Activated CD4-positive, CD25-positive, alpha-beta regulatory T cell treated with anti-CD3 and anti-CD28 coated beads, Interleukin-2, amount 50 U/mL, for 24 hours (primary cell): ENCODE results near the gene TPCN2.

Experiments
- ATAC-seq, 2 donors: fragments of 150-1000 bp; cut with Tn5 transposase; one replicate each; pipeline ENCODE4 v1.10.0; 2021; ENCODE audit warnings: mild to moderate bottlenecking in 1 of 2, moderate library complexity in 1 of 2

Gene TPCN2

GRCh38 chr11:69058511-69059270, 10.0 kb downstream of the TPCN2 start:
- no peak for ATAC-seq

DNA sequence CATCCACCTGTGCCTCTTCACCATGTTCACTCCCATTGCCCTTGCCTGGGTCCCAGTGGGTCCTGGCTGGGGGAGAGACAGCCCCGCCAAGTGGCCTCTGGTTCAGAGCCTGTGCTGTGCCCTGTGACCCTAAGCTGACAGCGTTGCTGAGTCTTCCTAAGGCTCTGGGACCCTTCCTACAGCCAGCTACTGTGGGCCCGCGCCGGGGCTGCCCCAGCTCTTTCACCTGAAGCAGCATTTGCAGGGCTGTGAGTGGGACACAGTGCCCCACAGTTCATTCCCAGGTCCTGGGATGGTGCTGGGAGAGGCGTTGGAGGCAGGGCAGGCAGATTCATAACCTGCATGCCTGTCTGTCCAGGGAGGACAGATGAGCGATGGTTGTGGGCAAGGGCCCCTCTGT, 10.7 kb downstream of the TPCN2 start:
- no peak for ATAC-seq

GRCh38 chr11:69059985-69060384, 11.3 kb downstream of the TPCN2 start:
- no peak for ATAC-seq

DNA sequence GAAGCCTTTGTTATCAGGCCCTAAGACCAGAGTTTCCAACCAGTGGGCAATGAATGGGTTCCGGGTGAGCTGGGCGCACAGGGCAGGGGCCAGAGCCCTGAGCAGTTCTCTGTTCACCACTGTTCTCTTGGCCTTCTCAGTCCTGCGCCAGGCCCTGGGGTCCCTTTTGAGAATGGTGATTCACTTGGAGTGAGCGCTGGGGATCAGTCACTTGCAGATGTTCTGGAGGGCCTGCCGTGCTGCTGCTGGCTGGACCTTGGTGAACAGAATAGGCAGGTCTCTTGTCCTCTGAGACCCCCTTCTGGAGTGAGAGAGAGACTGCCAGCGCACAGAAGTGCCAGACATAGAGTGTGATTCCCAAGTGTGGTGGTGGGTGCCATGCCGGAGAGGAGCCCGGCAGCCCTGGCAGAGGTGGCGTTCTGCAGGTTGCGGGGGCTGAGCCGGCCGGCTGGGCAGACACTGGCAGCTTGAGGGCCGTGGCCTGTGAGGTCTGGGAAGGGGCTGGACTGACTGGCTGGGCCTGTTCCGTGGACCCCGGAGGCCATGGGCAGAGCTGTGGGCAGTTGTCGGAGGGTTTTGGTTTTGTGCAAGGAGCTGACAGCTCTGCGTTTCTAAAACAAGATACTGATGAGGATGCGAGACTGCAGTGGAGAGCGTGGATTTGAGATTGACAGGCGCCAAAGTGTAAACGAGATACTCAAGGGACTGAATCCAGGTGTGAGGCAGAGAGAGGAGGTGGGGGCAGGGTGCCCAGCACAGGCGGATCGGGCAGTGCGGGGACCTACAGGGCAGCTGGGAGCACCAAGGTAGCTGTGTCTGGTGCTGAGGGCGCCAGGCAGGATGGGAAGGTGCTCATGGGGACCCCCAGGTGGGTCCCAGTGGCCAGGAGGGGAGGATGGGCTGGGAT, 12.3 kb downstream of the TPCN2 start:
- ATAC-seq, result no peak

GRCh38 chr11:69061713-69062053, 13.0 kb downstream of the TPCN2 start:
- no peak for ATAC-seq

- ATAC-seq, result no peak
Measured at GRCh38 chr11:69062169-69062855, 13.6 kb downstream of the TPCN2 start.

- ATAC-seq, result no peak
Measured at GRCh38 chr11:69062873-69063651, 14.3 kb downstream of the TPCN2 start.

GRCh38 chr11:69063652-69064260, 15.0 kb downstream of the TPCN2 start:
- no peak for ATAC-seq

GRCh38 chr11:69064394-69064957, 15.7 kb downstream of the TPCN2 start:
- no peak for ATAC-seq

DNA sequence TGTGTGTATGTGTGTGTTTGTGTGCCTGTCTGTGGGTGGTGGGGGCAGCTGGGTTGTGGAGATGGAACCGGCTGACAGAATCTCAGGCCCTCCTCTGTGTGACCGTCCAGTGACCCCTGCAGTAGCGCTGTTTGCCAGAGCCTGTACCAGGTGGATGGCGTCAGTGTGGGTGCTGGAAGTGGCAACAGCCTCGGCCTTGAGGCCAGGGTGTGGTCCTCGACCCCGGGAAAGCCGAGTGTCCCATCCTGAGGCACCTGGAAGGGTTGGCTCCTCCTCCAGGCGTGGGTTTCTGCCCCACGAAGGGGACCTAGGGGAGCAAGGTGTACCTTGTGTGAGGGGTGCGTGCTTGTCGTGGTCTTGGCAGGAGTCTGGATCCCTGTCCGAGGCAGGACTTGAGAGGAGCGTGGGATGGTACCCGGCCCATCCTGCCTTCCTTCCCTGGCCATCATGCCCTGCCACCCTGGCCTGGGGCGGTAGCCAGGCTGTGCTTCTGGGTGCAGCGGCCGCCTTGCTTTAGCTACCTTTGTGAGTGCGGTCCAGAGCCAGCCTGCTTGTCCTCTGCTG, 16.5 kb downstream of the TPCN2 start:
- no peak for ATAC-seq

DNA sequence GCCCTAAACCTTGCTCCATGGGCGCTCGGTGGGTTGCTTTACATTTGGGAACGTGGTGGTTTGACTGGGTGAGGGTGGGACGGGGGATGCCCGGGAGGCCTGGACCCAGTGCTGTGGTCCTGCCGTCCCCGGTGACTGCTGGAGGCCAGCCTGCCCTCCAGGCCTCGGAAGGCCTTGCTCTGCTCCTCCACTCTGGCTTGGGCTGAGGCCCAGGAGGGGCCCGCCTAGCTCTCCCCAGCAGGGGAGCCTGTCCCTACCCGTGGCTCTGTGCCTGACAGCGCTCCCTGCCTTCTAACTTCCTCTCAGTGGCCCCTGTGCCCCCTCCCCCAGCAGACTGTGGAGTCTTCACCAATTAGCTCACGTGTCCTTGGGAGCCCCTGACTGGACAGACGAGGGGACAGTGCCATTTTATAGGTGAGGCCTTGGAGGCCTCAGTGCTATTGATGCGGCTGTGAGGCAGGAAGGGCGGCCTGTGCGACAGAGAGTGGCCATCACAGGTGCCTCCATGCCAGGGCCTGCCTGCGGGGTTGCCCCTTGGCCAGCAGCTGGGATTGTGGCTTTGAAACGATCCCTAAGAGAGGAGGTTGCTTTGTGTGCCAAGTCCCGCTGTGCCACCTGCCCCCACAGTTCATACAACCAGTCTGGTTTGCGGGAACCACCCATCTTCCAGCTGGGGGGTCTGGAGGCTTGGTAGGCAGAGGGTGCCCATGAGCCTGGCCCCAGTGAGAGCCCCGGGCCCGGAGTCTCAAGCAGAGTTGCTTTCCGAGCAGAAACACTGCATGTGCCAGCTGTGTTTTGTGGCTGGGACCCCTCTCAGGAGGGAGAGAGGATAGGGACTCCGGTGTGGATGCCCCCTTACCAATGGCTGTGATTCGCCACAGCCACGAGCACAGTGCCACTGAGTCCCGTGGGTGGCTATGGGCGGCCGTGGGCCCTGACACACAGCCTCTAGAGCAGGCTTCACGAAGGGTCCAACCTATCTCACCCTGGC, 17.7 kb downstream of the TPCN2 start:
- ATAC-seq, result no peak

DNA sequence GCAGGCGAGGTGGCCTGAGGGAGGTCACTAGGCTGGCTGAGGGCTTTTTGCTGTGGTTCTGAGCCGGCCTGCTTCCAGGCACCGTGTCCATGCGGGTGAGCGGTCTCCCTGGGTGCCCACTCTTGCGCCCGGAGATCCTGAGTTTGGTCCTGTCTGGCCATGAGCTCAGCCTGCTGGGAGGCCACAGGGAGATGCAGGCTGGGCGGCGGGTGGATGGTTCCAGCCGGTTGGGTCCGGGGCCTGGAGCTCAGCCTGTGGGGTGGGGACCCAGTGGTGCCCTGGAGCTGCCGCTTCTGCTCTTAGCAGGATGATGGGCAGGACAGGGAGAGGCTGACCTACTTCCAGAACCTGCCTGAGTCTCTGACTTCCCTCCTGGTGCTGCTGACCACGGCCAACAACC, 18.5 kb downstream of the TPCN2 start:
- no peak for ATAC-seq

DNA sequence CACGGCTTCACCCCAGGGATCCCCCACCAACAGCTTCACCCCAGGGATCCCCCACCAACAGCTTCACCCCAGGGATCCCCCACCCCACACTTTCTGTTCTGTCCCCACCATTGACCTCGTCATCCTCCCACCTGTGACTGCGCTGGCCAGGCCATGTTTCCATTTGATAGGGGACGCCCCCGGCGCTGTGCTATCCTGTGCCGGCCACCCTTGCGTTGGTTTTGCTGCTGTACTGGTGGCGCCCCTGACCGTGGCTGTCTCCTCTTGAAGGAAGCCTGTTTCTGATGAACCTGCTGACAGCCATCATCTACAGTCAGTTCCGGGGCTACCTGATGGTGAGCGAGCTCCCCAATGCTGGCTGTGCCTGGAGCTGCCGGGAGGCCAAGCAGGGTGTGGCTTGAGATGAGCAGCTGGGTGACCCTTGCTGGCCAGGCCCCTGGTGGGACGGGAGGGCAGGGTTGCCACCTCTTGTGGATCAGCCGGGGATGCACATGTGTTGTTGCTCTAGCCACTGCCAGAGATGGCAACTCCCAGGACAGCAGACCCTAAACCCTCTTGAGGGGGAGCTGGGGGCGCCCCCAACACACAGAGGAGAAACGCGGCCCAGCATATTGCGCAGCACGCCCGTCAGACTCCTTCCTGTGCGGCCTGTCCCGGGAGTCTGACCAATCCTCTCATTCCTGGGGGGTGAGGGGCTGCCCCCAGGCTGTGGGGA, 22.5 kb downstream of the TPCN2 start:
- no peak for ATAC-seq

DNA sequence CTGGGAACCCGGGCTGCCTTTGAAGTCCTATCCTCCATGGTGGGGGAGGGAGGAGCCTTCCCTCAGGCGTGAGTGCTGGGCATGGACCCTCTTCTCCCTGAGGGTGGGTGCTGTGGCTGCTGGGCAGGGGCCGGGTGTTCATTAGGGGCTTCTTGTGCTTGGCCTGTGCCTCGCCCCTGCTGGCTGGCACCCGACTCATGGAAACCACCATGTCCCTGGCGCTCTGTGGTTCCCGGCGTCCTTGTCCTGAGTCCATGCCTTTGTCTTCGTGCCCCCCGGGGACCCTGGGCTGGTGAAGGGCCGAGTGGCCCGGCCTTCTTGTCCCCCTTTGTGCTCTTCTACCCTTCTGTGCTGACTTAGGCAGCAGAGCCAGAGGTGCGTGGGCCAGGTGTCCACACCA, 23.2 kb downstream of the TPCN2 start:
- no peak for ATAC-seq

DNA sequence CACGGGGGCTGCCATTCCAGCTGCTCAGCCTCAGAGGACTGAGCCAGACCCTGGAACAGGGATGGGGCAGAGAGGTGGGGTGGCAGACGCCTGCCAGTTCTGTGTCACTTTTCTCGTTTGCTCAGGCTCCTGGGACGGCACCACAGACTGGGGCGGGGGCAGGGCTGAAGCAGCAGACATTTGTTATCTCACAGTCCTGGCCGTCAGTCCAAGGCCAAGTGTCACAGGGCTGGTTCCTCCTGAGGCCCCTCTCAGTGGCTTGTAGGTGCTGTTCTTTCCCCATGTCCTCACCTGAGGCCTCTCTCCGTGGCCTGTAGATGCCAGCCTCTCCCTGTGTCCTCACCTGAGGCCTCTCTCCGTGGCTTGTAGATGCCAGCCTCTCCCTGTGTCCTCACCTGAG, 24.7 kb downstream of the TPCN2 start:
- ATAC-seq, result no peak

DNA sequence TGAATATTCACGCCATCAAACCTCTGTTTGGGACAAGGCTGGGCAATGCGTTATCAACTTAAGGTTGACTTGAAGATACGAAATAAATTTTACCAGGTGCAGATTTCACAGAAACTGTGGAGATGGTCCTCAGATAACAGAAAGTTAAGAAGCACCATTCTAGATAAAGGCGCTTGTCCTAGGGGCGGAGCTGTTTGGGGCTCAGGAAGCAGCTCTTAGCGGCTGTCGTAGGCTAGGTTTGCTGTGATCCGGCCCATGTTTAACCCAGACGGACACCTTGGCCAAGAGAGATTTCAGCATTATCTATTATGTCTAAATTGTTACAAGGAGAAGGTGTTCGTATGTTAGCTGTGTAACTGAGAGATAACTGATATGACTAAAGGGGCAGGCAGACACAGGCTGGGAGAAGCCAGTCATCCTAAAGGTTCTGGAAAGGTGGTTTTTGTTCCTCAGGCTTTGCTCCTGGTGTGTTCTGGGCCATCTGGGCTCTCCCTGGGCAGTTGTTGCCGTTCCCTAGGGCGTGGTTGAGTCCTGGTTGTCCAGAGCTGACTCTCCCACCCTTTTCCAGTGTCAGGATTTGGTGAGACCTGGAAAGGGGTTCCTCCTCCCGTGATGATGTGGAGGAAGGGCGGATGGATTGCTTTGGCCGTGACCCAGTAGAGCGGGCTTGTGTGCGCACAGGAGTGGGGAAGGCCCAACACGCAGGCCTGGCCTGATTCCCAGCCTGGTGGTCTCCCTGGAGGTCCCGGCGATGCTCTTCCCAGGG, 25.8 kb downstream of the TPCN2 start:
- ATAC-seq, result no peak

GRCh38 chr11:69075421-69076128, 26.8 kb downstream of the TPCN2 start:
- ATAC-seq, result no peak

- ATAC-seq, result no peak
Measured at GRCh38 chr11:69076129-69076791, 27.5 kb downstream of the TPCN2 start.
